Ovary (tissue), 9 donors: Measurements from ENCODE around the gene LAMC1. TPM values are rescaled to one million over a fixed set of nuclear protein-coding genes. Genes with fewer than 3 reads are reported as not detected.

Experiments used
- DNase-seq, 5 donors: peaks; one replicate each; pipeline ENCODE4 v3.0.0-alpha.2; 2019 to 2020
- H3K27ac ChIP-seq, 2 donors: fragments of 200-600 bp; one replicate each; pipeline versions ENCODE4 v1.5.1 to v1.8.0; 2019 to 2022
- H3K27me3 ChIP-seq: fragments of 200-600 bp; one replicate; pipeline ENCODE4 v1.8.0; 2022
- H3K36me3 ChIP-seq: fragments of 200-600 bp; sonication (generic); one replicate; pipeline ENCODE4 v1.5.1; 2019
- H3K4me1 ChIP-seq: one replicate; pipeline ENCODE4 v1.8.1; 2013; ENCODE audit warnings: mild to moderate bottlenecking, moderate library complexity; ENCODE audit not compliant: insufficient read depth
- H3K4me3 ChIP-seq: fragments of 200-600 bp; sonication (generic); one replicate; pipeline ENCODE4 v1.5.1; 2017
- H3K9me3 ChIP-seq, 2 donors: fragments of 200-600 bp in 1 of 2; sonication (generic) in 1 of 2; one replicate each; pipeline versions ENCODE4 v1.5.1 to v1.8.1; 2013 to 2019; ENCODE audit warnings: mild to moderate bottlenecking in 1 of 2, moderate library complexity in 1 of 2
- EP300 ChIP-seq: sonication (generic); formaldehyde crosslinking; IDR thresholded peaks from one replicate; pipeline ENCODE4 v1.6.1; 2017; ENCODE audit warnings: antibody characterized with exemption
- POLR2A ChIP-seq: fragments of 450-650 bp; IDR thresholded peaks from one replicate; pipeline ENCODE4 v1.6.1; 2017; ENCODE audit warnings: antibody characterized with exemption, mild to moderate bottlenecking, moderate library complexity
- WGBS, 3 donors: extraction: QIAGEN DNeasy Blood & Tissue Kit in 1 of 3; methylation state at CpG; one replicate each; pipeline versions ENCODE4 v1.1.5 to v1.1.7; 2013 to 2017; 5-methylcytosine and 5-hydroxymethylcytosine counted together
- intact Hi-C, 4 donors: fragments of 100-400 bp; cut with DNase I; formaldehyde crosslinking; loops; one replicate each; pipeline versions ENCODE4 v1.11.0 to v1.15.1; 2022 to 2023
- polyA plus RNA-seq, 2 donors: library from polyadenylated mRNA; stranded (reverse); fragments of 200-250 nt in 1 of 2; fragments of 350-450 nt in 1 of 2; fragmentation: Illumina TruSeq in 1 of 2; extraction: RNeasy Lipid Tissue Mini Kit (QIAGEN cat#74804) in 1 of 2; gene quantifications; one replicate each; pipeline ENCODE4 v1.2.3, GENCODE V29; 2013 to 2014
- total RNA-seq, 7 donors: library from RNA; depleted of rRNA in 2 of 7; stranded (reverse); fragments of >200 nt in 2 of 7; fragmentation: NEBNext Ultra II Directional in 3 of 7; extraction: Animal tissue kit (Norgen Biotek cat#: 25700) in 3 of 7; gene quantifications; one replicate each; pipeline versions ENCODE4 v1.1.0 to v1.2.4, GENCODE V29; 2016 to 2023
- TF ChIP-seq, protein P1 (sequence below), 3 donors: fragments of 450-650 bp in 2 of 3; fragments of 200-600 bp in 1 of 3; IDR thresholded peaks; one replicate each; pipeline versions ENCODE4 v1.5.1 to v1.8.0; 2016 to 2022; ENCODE audit warnings: antibody characterized with exemption in 3 of 3, mild to moderate bottlenecking in 1 of 3
- donor health status: DM: no; HTN: no; CAD: no; lungs with moderate emphysema.
- donor health status: DM: no; HTN: no; CAD: no.
- donor health status: Bipolar disorder and iron deficiency.
- donor health status: DM: yes; HTN: yes; CAD: no.
- donor health status: DM: no; HTN: no; CAD: no.
- donor health status: DM: yes; HTN: yes; CAD: no.

The LAMC1 gene
- total and polyA plus RNA-seq, 9 donors, result 51.3 to 205 (median 85.2) TPM

DNA sequence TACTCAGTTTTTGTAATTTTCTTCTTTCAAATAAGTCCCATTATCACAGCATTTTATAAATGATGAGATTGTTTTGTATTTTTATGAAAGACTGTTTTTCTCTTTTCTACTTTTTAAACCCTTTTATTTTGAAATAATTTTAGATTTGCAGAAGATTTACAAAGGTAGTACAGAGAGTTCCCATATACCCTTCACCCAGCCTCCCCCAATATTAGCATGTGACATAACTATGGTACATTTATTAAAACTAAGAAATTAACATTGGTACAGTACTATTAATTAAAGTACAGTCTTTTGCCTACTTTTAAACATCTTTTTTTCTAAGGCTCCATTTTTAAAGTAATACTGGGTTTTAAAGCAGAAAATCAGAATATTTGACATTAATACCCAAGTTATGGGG lies 127.2 kb downstream of the LAMC1 start:
- no peaks in the 10 kb centered on the region for H3K27me3 ChIP-seq
- DNase-seq, result no peak
- no peaks in the 10 kb centered on the region for H3K36me3 ChIP-seq
- intact Hi-C loops, result no loop called here
- no peaks in the 10 kb centered on the region for H3K9me3 ChIP-seq
- peaks cover 4% of the 10 kb centered on the region for H3K4me1 ChIP-seq
- no peak for TF ChIP-seq EP300
- no peak for TF ChIP-seq POLR2A
- TF ChIP-seq, protein P1, sequence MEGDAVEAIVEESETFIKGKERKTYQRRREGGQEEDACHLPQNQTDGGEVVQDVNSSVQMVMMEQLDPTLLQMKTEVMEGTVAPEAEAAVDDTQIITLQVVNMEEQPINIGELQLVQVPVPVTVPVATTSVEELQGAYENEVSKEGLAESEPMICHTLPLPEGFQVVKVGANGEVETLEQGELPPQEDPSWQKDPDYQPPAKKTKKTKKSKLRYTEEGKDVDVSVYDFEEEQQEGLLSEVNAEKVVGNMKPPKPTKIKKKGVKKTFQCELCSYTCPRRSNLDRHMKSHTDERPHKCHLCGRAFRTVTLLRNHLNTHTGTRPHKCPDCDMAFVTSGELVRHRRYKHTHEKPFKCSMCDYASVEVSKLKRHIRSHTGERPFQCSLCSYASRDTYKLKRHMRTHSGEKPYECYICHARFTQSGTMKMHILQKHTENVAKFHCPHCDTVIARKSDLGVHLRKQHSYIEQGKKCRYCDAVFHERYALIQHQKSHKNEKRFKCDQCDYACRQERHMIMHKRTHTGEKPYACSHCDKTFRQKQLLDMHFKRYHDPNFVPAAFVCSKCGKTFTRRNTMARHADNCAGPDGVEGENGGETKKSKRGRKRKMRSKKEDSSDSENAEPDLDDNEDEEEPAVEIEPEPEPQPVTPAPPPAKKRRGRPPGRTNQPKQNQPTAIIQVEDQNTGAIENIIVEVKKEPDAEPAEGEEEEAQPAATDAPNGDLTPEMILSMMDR (IDR thresholded peaks at IDR 0.05), result no peak
- H3K27ac ChIP-seq, result no peak overlapping the region
- H3K4me3 ChIP-seq, result no peak overlapping the region

DNA sequence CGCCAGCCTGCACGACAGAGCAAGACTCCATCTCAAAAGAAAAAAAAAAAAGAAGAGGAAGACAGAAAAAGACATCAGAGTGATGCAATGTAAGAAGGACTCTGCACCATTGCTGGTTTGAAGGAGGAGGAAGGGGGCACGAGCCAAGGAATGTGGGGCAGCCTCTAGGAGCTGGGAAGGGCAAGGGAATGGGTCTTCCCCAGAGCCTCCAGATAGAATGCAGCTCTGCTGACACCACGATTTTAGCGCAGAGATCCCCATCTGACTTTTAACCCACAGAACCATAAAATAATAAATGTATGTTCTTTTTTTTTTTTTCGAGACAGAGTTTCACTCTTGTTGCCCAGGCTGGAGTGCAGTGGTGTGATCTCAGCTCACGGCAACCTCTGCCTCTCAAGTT lies 129.0 kb downstream of the LAMC1 start:
- Histone ChIP-seq H3K4me3 (no peak overlapping the region), H3K4me1 (peaks cover 4% of the 10 kb centered on the region), H3K9me3 (no peaks in the 10 kb centered on the region), H3K27ac (no peak overlapping the region), H3K36me3 (no peaks in the 10 kb centered on the region), H3K27me3 (no peaks in the 10 kb centered on the region)
- WGBS, 3 donors, result 87 to 90% (median 89%) methylated on average over 7 of the region's 7 CpGs
- DNase-seq, result no peak
- TF ChIP-seq EP300 (no peak), POLR2A (no peak)
- TF ChIP-seq, protein P1 (IDR thresholded peaks at IDR 0.05), result no peak
- intact Hi-C loops, result no loop called here

DNA sequence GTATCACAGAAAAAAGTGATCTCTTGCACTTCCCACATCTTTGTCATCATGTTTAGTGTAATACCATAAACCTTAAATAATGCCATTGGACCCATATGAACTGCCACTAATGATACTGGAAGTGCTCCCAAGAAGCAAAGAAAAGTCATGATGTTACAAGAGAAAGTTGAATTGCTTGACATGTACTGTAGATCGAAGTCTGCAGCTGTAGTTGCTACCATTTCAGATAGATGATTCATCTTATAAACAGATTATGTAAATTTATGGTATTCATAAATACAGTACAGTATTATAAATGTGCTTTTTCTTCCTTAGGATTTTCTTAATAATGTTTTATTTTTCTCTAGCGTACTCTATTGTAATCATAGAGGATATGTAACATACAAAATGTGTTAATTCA lies 132.7 kb downstream of the LAMC1 start:
- Histone ChIP-seq H3K4me1 (no peaks in the 10 kb centered on the region), H3K27ac (no peak overlapping the region), H3K36me3 (no peaks in the 10 kb centered on the region), H3K27me3 (no peaks in the 10 kb centered on the region), H3K9me3 (no peaks in the 10 kb centered on the region), H3K4me3 (no peak overlapping the region)
- intact Hi-C loops, result no loop called here
- no peak for TF ChIP-seq POLR2A
- TF ChIP-seq, protein P1 (IDR thresholded peaks at IDR 0.05), result no peak
- TF ChIP-seq EP300, result no peak
- no peak for DNase-seq
- WGBS, 3 donors, result 73 to 78% (median 77%) methylated on average over 2 of the region's 2 CpGs

DNA sequence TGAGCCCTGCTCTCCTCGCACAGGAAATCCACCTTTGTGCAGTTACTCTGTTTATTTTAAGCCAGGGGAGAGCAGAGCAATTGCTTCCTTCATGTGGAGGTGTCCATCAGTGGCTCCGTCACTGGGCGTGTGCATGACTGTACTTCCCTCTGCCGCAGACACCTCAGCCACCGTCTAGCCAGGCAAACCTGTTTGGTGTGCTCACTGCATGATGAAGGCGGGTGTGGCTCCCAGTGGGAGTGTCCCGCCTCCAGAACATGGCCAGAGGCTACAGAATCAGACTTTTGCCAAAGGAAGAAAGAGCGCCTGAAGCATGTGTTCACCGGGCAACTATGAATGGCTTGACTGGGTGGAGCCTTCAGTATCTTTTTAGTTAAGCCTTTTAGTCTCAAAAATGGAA lies 136.7 kb downstream of the LAMC1 start:
- Histone ChIP-seq H3K27me3 (no peaks in the 10 kb centered on the region), H3K27ac (no peak overlapping the region), H3K4me3 (no peak overlapping the region), H3K9me3 (no peaks in the 10 kb centered on the region), H3K4me1 (no peaks in the 10 kb centered on the region), H3K36me3 (no peaks in the 10 kb centered on the region)
- 92 to 94% (median 93%) methylated on average over 9 of the region's 9 CpGs for WGBS, 3 donors
- intact Hi-C loops, result no loop called here
- DNase-seq, result no peak
- TF ChIP-seq EP300, result no peak
- no peak for TF ChIP-seq POLR2A
- TF ChIP-seq, protein P1 (IDR thresholded peaks at IDR 0.05), result no peak

GRCh38 chr1:183161391-183161790 lies 138.2 kb downstream of the LAMC1 start:
- no peak for DNase-seq
- TF ChIP-seq, protein P1 (IDR thresholded peaks at IDR 0.05), result no peak
- TF ChIP-seq EP300 (no peak), POLR2A (no peak)
- Histone ChIP-seq H3K27me3 (no peaks in the 10 kb centered on the region), H3K27ac (no peak overlapping the region), H3K9me3 (no peaks in the 10 kb centered on the region), H3K36me3 (no peaks in the 10 kb centered on the region), H3K4me1 (no peaks in the 10 kb centered on the region), H3K4me3 (no peak overlapping the region)
- WGBS, 3 donors, result 76 to 81% (median 78%) methylated on average over 3 of the region's 3 CpGs
- intact Hi-C loops, result no loop called here
